Stimulated activated CD4-positive, alpha-beta T cell treated with anti-CD3 and anti-CD28 coated beads, Interleukin-12 subunit alpha, Interleukin-12 subunit beta, amount 100 ng/mL, for 24 hours (primary cell): ENCODE results near the gene JAK1.
"Not testable (repeated sequence)": the region's sequence is repeated elsewhere in the genome, so short reads cannot be mapped to it uniquely, and the experiment has no call there.

ENCODE experiments used
- DNase-seq, 2 experiments: peaks; one replicate each; pipeline ENCODE4 v3.0.0-alpha.2; 2020; ENCODE audit warnings: low read depth in 2 of 2

Gene JAK1

GRCh38 chr1:64922336-64922735, 44.0 kb downstream of the JAK1 start:
- no peak for DNase-seq

DNA sequence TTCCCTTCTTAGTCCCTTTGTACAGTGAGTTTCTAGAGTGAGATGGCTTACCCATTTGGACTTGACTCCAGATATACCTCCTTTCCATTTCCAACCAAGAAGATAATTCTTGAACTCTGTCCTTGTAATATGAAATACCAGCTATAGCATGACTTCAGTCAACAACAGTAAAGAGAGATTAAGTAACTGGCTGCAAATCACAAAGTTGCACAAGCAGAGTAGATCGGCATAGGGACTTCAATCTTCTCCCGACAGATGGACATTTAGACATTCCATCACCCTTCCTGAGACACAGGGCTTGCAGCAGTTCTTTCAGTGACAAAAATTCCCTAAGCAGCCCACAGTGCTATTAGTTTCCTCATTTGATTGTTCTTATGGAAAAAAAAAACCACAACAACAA, 44.6 kb downstream of the JAK1 start:
- no peak for DNase-seq

DNA sequence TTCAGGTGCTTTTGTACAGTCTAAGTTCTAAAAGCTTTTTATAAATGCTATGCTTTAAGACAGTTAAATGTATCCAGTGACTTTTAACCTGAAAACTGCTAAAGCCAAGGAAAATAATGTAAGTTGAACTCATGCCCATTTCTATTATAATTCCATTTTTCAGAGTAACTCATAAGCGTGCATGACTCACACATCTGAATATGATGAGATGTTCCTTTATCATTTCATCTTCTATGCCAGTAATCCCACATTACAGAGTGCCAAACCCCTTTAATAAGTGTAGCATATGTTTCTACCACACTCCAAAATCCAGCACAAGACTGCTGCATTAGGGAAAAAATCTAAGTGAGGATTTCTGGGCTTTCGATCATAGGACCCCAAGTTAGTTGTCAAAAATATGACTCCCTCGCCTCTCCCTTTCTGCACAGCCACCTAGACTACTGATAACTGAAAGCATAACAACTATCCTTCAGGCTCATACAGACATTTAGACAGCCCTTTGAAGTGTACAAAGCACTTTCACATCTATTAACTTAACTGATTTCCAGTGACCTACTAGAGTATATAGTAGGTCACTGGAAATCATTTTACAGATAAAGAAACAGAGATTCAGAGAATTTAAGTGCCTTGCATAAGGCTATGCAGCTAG, 45.3 kb downstream of the JAK1 start:
- DNase-seq, result no peak

- not testable (repeated sequence) for DNase-seq
These were observed 47.2 kb downstream of the JAK1 start for GRCh38 chr1:64919120-64919519.

DNA sequence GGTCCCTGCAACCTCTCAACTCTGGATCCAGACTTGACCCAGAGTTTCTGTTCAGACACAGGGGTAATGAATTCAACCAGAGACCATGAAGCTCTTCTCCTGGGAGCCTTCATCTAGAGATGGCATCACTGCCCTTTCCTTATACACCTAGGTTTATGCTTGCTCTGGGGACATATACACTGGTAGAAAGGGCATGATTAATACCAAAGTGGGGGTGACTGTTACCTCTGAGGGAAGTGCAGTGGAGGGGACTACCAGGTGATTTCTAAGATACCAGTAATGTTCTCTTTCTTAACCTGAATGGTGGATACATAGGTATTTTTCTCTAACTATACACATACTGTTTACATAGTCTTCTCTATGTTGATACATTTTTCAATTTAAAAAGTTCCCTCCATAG, 48.4 kb downstream of the JAK1 start:
- DNase-seq, result no peak

DNA sequence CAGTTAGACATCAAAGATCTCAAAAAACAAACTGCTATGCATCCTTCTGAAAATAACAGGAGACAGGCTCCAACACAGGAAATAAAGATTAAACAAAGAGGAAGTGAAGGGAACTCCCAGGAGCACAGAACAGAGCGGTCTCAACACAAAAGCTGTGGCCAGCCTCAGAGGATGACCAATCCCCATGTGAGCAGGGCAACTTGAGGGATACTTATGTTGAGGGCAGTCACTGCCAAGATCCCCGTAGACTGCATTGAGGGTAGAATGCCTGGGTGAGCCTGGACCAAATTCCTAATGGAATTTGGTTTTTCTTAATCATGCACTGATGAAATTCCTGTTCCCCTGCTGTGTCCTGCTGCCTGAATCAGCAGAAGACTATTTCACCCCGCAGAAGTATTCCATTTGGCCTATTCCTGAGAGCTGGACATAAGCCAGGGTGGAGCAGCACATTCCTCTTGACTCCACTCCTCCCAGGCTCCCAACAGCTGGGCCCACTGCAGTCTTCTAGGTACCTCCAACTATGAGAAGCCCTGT, 49.0 kb downstream of the JAK1 start:
- DNase-seq, result no peak

DNA sequence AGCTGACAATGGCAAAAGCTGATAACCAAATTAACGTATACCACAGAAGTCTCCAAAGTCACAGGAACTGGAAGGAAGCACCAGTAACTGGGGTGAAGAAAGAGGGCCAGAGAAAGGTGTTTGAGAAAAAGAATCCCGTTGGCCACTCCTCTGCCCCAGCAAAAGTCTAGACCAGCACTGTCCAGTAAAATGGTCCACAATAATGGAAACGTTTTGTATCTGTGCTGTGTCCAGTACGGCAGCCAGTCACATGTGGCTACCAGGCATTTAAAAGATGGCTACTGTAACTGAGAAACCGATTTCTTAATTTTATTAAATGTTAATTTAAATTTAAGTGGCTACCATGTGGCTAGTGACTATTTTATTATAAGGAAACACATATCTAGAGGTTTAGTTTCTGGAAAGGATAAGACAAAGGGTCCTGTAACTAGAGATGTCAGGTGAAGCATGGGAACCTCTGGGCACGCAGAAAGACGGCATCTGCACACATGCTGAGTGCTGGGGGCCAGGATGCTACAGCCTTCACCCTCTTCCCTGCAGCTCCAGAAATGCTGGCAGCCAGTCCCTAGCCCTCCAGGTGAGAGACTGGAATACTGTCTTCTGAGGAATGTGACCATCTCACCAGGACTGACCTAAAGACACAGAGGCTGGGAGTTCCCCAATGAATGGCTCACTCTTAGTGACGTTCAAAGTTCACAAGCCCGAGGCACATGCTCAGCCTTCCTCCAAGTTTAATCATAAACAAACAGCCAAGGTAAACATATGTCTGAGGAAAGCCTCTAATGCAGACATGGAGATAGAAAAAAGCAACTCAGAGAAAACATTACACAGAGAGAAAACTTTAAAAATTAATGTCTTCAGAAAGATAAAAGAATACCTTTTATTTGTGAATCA, 50.7 kb downstream of the JAK1 start:
- no peak for DNase-seq

GRCh38 chr1:64913361-64914015, 52.9 kb downstream of the JAK1 start:
- DNase-seq, result no peak

- DNase-seq, result no peak
These were observed 54.2 kb downstream of the JAK1 start for GRCh38 chr1:64912191-64912590.

- DNase-seq, result no peak
These were observed 55.0 kb downstream of the JAK1 start for GRCh38 chr1:64911326-64911725.

DNA sequence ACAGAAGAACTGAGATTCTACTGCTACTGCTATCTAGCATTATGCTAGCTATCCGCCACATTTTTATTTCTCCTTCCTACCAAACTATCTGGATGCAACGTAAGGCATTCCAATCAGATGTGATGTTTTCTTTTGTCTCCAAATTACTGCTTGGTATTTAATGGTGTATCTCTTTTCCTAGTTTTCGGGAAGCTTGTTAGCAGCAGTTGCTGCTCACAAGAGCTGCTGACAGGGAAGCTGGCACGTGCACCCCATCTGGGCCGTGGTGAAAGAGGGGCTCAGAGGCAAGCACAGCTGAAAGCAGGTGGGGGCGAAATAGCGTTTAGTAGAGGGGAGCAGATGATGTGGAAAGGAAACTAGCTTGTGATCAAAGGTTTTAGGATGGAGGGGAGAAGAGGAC, 57.3 kb downstream of the JAK1 start:
- DNase-seq, result no peak

GRCh38 chr1:64908575-64908974, 57.8 kb downstream of the JAK1 start:
- no peak for DNase-seq

DNA sequence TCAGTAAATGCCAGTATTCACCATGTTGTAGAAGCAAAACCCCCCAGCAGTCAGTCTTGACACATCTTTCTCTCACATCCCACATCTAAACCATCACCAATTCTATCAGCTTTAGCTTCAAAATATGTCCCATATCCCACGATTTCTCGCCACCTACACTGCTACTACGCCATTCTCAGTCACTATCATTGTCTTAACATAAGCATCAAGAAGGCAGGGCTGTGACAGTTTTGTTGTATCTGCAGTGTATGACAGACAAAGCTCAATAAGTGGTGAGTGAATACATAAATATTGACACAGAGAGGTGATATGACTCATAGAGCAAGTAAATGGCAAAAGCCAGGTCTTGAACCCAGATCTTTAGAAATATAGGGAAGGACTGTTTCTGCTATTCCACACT, 59.9 kb downstream of the JAK1 start:
- DNase-seq, result peak in 1 of 2 experiments; percentile 26

- DNase-seq, result no peak
These were observed 62.8 kb downstream of the JAK1 start for GRCh38 chr1:64903593-64903992.

GRCh38 chr1:64901663-64902062, 64.7 kb downstream of the JAK1 start:
- no peak for DNase-seq

DNA sequence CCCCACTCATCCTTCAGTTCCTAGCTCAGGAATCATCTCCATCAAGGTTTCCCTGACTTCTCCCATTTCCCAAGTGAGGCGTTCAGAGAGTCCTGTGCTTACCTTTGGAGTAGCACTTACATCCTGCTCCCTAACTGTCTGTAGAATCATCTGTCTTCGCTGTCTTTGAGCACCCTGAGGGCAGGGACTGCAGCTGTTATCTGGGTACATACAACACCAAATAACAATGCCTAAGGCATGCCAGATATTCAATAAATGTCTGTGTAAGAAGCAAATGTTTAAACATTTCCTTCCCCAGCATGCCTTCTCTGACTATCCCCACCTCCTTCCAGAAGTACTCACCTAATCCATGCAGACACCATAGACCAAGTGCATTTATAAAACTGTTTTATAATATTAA, 65.4 kb downstream of the JAK1 start:
- DNase-seq, result no peak

DNA sequence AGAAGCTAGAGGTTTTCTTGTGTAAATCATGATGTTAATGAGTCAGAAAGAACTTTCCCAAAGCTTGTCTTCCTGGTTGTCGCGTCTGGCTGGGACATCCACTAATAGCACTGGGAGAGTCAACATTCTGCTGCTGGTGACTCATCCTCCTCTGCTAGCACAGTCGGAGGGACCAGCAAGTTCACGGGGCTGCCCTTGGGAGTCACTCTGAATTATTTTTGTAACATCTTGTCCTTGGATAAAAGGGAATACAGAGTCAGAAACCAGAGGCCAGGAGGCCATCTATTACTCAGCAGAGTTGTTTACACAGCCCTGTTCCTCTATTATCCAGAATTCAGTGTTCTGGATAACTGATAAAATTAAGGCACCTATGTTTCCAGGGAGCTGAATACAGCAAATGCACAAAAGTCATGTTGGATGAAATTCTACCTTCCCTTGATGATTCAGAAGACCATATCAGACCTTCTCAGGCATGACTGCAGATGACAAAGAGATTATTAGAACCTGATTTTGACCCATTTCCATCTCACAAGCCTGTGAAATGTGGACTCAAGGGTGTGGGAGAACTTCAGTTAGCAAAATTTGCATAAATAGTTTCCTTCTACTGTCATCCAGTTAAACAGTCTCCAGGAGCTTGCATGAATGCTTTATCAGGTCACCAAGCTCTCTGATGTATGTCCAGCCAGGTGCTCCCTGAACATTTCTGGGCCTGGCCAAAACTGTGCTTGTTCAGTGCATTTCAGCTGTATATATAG, 68.1 kb downstream of the JAK1 start:
- DNase-seq, result peak; percentile 21 to 22

- DNase-seq, result no peak
These were observed 69.8 kb downstream of the JAK1 start for GRCh38 chr1:64896551-64896950.

- DNase-seq, result no peak
These were observed 70.8 kb downstream of the JAK1 start for GRCh38 chr1:64895500-64895899.

DNA sequence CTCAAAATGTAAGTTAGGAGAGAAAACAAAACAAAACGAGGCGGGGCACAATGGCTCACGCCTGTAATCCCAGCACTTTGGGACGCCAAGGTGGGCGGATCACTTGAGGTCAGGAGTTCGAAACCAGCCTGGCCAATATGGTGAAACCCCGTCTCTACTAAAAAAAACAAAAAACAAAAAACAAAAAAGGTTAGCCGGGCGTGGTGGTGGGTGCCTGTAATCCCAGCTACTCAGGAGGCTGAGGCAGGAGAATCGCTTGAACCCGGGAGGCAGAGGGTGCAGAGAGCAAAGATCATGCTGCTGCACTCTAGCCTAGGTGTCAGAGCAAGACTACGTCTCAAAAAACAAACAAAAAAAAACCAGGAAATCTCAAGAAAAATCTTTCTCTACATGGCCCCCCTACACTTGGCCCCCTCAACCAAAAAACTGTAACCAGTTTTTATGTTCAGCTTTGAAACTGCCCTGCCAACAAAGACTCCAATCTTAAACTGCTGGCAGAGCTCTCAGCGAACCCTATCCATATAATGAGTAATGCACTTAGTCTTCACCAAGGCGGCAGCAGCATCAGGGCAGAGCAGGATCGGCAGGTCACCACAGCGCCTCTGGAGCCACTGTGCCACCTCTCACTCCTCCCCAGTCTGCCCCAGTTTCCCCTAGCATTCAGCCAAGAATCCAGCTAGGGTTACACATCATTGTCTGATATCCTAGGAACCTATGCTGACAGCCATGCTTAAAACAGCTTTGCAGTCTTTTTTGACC, 71.7 kb downstream of the JAK1 start:
- no peak for DNase-seq

DNA sequence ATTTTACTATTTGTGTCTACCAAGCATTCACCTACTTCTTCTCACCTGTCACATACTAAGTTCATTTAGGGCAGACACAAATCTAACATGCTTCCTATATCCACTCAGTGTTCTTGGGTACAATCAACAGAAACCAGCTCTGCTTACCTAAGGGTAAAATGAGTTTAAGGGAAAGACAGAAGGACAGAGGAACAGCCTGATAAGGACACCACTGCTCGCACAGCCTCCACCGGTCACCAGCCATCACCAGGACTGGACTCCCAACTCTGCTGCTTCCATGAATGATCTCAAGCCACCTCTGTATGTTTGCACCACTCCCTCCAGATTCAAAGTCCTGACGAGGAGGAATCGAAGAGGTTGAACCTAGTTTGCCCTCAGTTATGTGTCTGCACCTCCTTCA, 72.4 kb downstream of the JAK1 start:
- DNase-seq, result no peak
